ENCODE data around the gene TNK1.
"Not testable (repeated sequence)": the region's sequence is repeated elsewhere in the genome, so short reads cannot be mapped to it uniquely, and the experiment has no call there.

The TNK1 gene

GRCh38 chr17:7380855-7381683 is at the start of gene TNK1:
Gene TNK1 (plus strand): TSS chr17:7381089. CDS start chr17:7382927, 1,838 bp downstream.
- Histone ChIP-seq H3K36me3 (ENCODE audit: insufficient read depth, low read length) (no peaks in the 10 kb centered on the region), H3K9me3 (ENCODE audit: control insufficient read depth, insufficient read depth, low read length) (0 out of 2 replicates have a peak, but pooled peaks cover 5% of the 10 kb centered on the region), H3K4me1 (ENCODE audit: insufficient read depth, low read length) (no peaks in the 10 kb centered on the region), H3K9ac (ENCODE audit: low read depth, low read length) (peak within 1 kb of the TSS; percentile 57; the same call in 1 of the 2 replicates)

DNA sequence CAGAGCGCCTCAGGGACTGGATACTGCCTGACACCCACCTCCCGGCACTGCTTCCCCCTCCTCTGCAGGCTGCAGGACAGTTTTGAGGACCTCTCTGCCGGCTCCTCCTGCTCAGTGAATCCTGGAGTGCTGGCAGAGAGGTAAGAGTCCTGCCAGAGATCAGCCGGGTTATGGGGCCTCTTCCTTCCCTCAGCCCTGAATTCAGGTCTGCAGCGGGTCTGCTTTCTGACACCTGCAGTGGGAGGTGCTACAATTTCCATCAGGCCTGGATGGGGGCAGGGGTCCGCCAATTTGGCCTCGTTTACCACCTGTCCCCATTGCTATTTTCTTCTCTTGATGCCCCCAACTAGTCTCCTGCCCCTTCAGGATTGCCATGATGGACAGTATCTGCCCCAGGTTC is 48.8 kb upstream of the TNK1 start:
- H3K9me3 ChIP-seq (ENCODE audit: control insufficient read depth, insufficient read depth, low read length): no peaks in the 10 kb centered on the region
- no peak overlapping the region for H3K9ac ChIP-seq (ENCODE audit: low read depth, low read length)
- peaks cover 6% of the 10 kb centered on the region for H3K4me1 ChIP-seq (ENCODE audit: insufficient read depth, low read length)
- H3K36me3 ChIP-seq (ENCODE audit: insufficient read depth, low read length): no peaks in the 10 kb centered on the region

DNA sequence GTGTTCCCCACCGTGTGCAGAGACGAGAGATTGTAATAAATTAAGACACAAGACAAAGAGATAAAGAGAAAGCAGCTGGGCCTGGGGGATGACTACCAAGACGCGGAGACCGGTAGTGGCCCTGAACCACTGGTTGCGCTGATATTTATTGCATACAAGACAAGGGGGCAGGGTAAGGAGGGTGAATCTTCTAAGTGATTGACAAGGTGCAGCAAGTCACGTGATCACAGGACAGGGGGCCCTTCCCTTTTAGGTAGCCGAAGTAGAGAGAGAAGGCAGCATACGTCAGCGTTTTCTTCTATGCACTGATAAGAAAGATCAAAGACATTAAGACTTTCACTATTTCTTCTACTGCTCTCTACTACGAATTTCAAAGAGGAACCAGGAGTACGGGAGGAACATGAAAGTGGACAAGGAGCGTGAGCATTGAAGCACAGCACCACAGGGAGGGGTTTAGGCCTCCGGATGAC is 48.3 kb upstream of the TNK1 start:
- not testable (repeated sequence) for H3K9ac ChIP-seq (ENCODE audit: low read depth, low read length); H3K9me3 ChIP-seq (ENCODE audit: control insufficient read depth, insufficient read depth, low read length); H3K36me3 ChIP-seq (ENCODE audit: insufficient read depth, low read length); H3K4me1 ChIP-seq (ENCODE audit: insufficient read depth, low read length)

- Histone ChIP-seq H3K36me3 (ENCODE audit: insufficient read depth, low read length) (no peaks in the 10 kb centered on the region), H3K4me1 (ENCODE audit: insufficient read depth, low read length) (peaks cover 6% of the 10 kb centered on the region; the same call in 1 of the 2 replicates), H3K9me3 (ENCODE audit: control insufficient read depth, insufficient read depth, low read length) (no peaks in the 10 kb centered on the region), H3K9ac (ENCODE audit: low read depth, low read length) (no peak overlapping the region)
These were observed 45.9 kb upstream of the TNK1 start for GRCh38 chr17:7334938-7335538.

GRCh38 chr17:7335765-7336164 is 45.1 kb upstream of the TNK1 start:
- not testable (repeated sequence) for H3K9me3 ChIP-seq (ENCODE audit: control insufficient read depth, insufficient read depth, low read length); H3K36me3 ChIP-seq (ENCODE audit: insufficient read depth, low read length); H3K9ac ChIP-seq (ENCODE audit: low read depth, low read length); H3K4me1 ChIP-seq (ENCODE audit: insufficient read depth, low read length)

- Histone ChIP-seq H3K4me1 (ENCODE audit: insufficient read depth, low read length) (peaks cover 6% of the 10 kb centered on the region; the same call in 1 of the 2 replicates), H3K9ac (ENCODE audit: low read depth, low read length) (peak within 1 kb of the TSS; percentile 67), H3K36me3 (ENCODE audit: insufficient read depth, low read length) (no peaks in the 10 kb centered on the region), H3K9me3 (ENCODE audit: control insufficient read depth, insufficient read depth, low read length) (no peaks in the 10 kb centered on the region)
These were observed 44.4 kb upstream of the TNK1 start, which contains the start of gene ACAP1 for GRCh38 chr17:7336240-7337175. Gene ACAP1 (plus strand): TSS chr17:7336529. CDS start chr17:7336735, 206 bp downstream.

- H3K36me3 ChIP-seq (ENCODE audit: insufficient read depth, low read length); H3K4me1 ChIP-seq (ENCODE audit: insufficient read depth, low read length); H3K9ac ChIP-seq (ENCODE audit: low read depth, low read length): not testable (repeated sequence)
These were observed 43.3 kb upstream of the TNK1 start for GRCh38 chr17:7337600-7337999.

DNA sequence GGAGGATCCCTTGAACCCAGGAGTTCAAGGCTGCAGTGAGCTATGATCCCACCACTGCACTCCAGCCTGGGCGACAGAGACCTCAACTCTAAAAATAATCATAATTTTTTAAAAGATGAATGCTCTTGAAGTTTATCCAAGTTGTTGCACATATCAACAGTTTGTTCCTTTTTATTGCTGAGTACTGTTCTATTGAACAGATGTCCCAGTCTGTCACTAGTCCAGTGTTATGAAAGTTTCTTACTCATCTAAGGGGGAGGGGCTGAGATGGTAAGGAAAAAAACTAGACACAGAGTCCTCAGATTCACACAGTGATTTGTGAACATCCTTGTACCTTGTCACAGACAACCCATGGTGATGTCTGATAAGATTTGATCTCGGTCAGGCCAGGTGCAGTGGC is 40.7 kb upstream of the TNK1 start:
- H3K4me1 ChIP-seq (ENCODE audit: insufficient read depth, low read length): peaks cover 6% of the 10 kb centered on the region; the same call in 1 of the 2 replicates
- no peak overlapping the region for H3K9ac ChIP-seq (ENCODE audit: low read depth, low read length)
- H3K36me3 ChIP-seq (ENCODE audit: insufficient read depth, low read length): no peaks in the 10 kb centered on the region
- H3K9me3 ChIP-seq (ENCODE audit: control insufficient read depth, insufficient read depth, low read length): no peaks in the 10 kb centered on the region

More at GRCh38 chr17:7337600-7337999, 43.3 kb upstream of the TNK1 start:
- not testable (repeated sequence) for H3K9me3 ChIP-seq (ENCODE audit: control insufficient read depth, insufficient read depth, low read length)

DNA sequence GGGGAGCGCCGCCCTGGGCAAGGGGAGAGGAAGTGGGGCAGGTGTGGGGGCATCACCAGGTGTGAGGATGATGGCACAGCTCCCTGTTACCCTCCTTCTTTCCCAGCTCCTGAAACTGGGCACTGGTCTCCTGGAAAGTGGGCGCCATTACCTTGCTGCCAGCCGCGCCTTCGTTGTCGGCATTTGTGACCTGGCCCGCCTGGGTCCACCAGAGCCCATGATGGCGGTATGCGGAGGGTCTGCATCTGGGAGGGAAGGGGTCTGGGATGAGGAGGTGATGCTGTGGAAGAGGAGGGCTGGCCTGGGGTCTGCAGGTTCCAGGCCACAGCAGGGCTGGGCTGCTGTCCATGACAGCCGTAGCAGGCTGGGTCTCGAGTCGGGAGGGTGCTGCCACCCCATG is 39.0 kb upstream of the TNK1 start:
- H3K9me3 ChIP-seq (ENCODE audit: control insufficient read depth, insufficient read depth, low read length): no peaks in the 10 kb centered on the region
- H3K4me1 ChIP-seq (ENCODE audit: insufficient read depth, low read length): peaks cover 6% of the 10 kb centered on the region; the same call in 1 of the 2 replicates
- no peak overlapping the region for H3K9ac ChIP-seq (ENCODE audit: low read depth, low read length)
- no peaks in the 10 kb centered on the region for H3K36me3 ChIP-seq (ENCODE audit: insufficient read depth, low read length)

- Histone ChIP-seq H3K4me1 (ENCODE audit: insufficient read depth, low read length) (no peaks in the 10 kb centered on the region), H3K36me3 (ENCODE audit: insufficient read depth, low read length) (no peaks in the 10 kb centered on the region), H3K9me3 (ENCODE audit: control insufficient read depth, insufficient read depth, low read length) (no peaks in the 10 kb centered on the region), H3K9ac (ENCODE audit: low read depth, low read length) (no peak overlapping the region)
These were observed 37.6 kb upstream of the TNK1 start for GRCh38 chr17:7343250-7343649.

DNA sequence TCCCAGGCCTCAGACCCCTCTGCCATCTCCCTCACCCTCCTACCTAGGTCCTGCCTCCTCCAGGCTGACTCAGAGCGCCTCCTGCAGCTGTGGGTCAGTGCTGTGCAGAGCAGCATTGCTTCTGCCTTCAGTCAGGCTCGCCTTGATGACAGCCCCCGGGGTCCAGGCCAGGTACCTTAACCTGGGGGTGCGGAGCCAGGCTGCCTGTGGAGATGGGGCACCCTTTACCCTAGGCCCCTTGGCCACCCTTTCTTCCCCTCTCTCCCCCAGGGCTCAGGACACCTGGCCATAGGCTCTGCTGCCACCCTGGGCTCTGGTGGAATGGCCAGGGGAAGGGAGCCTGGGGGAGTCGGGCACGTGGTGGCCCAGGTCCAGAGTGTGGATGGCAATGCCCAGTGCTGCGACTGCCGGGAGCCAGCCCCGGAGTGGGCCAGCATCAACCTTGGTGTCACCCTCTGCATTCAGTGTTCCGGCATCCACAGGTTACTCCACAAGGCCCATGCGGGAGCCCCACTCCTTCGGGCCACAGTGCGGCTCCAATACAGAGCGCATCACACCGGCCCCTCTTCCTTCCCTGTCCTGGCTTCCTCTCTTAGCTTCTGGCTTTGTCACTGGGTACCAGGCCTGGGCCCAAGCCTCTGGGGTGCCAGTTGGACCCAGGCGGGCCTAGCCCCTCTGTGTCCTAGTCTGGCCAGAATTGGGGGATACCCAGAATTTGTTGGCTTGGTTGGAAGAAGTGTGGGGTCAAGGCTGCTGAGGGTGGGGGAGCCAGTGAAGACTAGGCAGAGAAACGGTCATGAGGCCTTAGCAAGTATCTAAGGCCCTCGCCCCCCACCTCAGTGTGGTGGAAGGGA is 33.9 kb upstream of the TNK1 start:
- Histone ChIP-seq H3K4me1 (ENCODE audit: insufficient read depth, low read length) (peaks cover 3% of the 10 kb centered on the region; the same call in 1 of the 2 replicates), H3K9ac (ENCODE audit: low read depth, low read length) (no peak overlapping the region), H3K9me3 (ENCODE audit: control insufficient read depth, insufficient read depth, low read length) (no peaks in the 10 kb centered on the region), H3K36me3 (ENCODE audit: insufficient read depth, low read length) (no peaks in the 10 kb centered on the region)

DNA sequence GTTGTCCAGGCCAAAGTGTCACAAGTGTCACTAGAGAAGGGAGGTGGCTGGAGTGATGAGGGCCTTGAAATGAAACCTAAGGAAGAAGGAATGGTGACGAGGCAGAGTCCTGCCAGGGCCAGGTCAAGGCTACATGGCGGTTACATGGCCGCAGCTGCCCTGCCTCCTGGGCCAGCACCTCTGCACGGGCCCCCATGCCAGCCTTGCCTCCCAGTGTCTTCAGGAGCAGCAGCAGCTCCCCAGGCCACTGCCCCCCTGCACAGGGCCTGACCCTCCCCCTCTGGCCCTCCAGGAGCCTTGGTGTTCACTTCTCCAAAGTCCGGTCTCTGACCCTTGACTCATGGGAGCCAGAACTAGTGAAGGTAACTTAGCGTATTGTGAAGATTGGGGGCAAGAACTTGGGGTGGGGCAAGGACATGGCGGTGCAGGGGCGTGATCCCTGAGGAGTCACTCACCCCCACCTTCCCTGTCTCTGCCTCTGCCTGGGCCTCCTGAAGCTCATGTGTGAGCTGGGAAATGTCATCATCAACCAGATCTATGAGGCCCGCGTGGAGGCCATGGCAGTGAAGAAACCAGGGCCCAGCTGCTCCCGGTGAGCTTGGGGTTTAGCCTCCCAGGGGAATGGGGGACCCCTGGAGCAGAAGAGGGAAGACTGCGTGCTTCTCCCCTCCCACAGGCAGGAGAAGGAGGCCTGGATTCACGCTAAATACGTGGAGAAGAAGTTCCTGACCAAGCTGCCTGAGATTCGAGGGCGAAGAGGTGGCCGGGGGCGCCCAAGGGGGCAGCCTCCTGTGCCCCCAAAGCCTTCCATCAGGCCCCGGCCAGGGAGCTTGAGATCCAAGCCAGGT is 33.0 kb upstream of the TNK1 start:
- Histone ChIP-seq H3K9ac (ENCODE audit: low read depth, low read length) (no peak overlapping the region), H3K36me3 (ENCODE audit: insufficient read depth, low read length) (no peaks in the 10 kb centered on the region), H3K4me1 (ENCODE audit: insufficient read depth, low read length) (peaks cover 3% of the 10 kb centered on the region; the same call in 1 of the 2 replicates), H3K9me3 (ENCODE audit: control insufficient read depth, insufficient read depth, low read length) (no peaks in the 10 kb centered on the region)

Data from ES-I3 (cell line).